Ovary (tissue), 9 donors: ENCODE data around the gene SIX4. TPM values are rescaled to one million over a fixed set of nuclear protein-coding genes. Genes with fewer than 3 reads are reported as not detected.

Experiments used
- DNase-seq, 5 donors: peaks; one replicate each; pipeline ENCODE4 v3.0.0-alpha.2; 2019 to 2020
- H3K27ac ChIP-seq, 2 donors: fragments of 200-600 bp; one replicate each; pipeline versions ENCODE4 v1.5.1 to v1.8.0; 2019 to 2022
- H3K27me3 ChIP-seq: fragments of 200-600 bp; one replicate; pipeline ENCODE4 v1.8.0; 2022
- H3K36me3 ChIP-seq: fragments of 200-600 bp; sonication (generic); one replicate; pipeline ENCODE4 v1.5.1; 2019
- H3K4me1 ChIP-seq: one replicate; pipeline ENCODE4 v1.8.1; 2013; ENCODE audit warnings: mild to moderate bottlenecking, moderate library complexity; ENCODE audit not compliant: insufficient read depth
- H3K4me3 ChIP-seq: fragments of 200-600 bp; sonication (generic); one replicate; pipeline ENCODE4 v1.5.1; 2017
- H3K9me3 ChIP-seq, 2 donors: fragments of 200-600 bp in 1 of 2; sonication (generic) in 1 of 2; one replicate each; pipeline versions ENCODE4 v1.5.1 to v1.8.1; 2013 to 2019; ENCODE audit warnings: mild to moderate bottlenecking in 1 of 2, moderate library complexity in 1 of 2
- EP300 ChIP-seq: sonication (generic); formaldehyde crosslinking; IDR thresholded peaks from one replicate; pipeline ENCODE4 v1.6.1; 2017; ENCODE audit warnings: antibody characterized with exemption
- POLR2A ChIP-seq: fragments of 450-650 bp; IDR thresholded peaks from one replicate; pipeline ENCODE4 v1.6.1; 2017; ENCODE audit warnings: antibody characterized with exemption, mild to moderate bottlenecking, moderate library complexity
- whole genome bisulfite sequencing, 3 donors: extraction: QIAGEN DNeasy Blood & Tissue Kit in 1 of 3; methylation state at CpG; one replicate each; pipeline versions ENCODE4 v1.1.5 to v1.1.7; 2013 to 2017; 5-methylcytosine and 5-hydroxymethylcytosine counted together
- intact Hi-C, 4 donors: fragments of 100-400 bp; cut with DNase I; formaldehyde crosslinking; loops; one replicate each; pipeline versions ENCODE4 v1.11.0 to v1.15.1; 2022 to 2023
- polyA plus RNA-seq, 2 donors: library from polyadenylated mRNA; stranded (reverse); fragments of 200-250 nt in 1 of 2; fragments of 350-450 nt in 1 of 2; fragmentation: Illumina TruSeq in 1 of 2; extraction: RNeasy Lipid Tissue Mini Kit (QIAGEN cat#74804) in 1 of 2; gene quantifications; one replicate each; pipeline ENCODE4 v1.2.3, GENCODE V29; 2013 to 2014
- total RNA-seq, 7 donors: library from RNA; depleted of rRNA in 2 of 7; stranded (reverse); fragments of >200 nt in 2 of 7; fragmentation: NEBNext Ultra II Directional in 3 of 7; extraction: Animal tissue kit (Norgen Biotek cat#: 25700) in 3 of 7; gene quantifications; one replicate each; pipeline versions ENCODE4 v1.1.0 to v1.2.4, GENCODE V29; 2016 to 2023
- TF ChIP-seq, protein P1 (sequence below), 3 donors: fragments of 450-650 bp in 2 of 3; fragments of 200-600 bp in 1 of 3; IDR thresholded peaks; one replicate each; pipeline versions ENCODE4 v1.5.1 to v1.8.0; 2016 to 2022; ENCODE audit warnings: antibody characterized with exemption in 3 of 3, mild to moderate bottlenecking in 1 of 3
- donor health status: DM: no; HTN: no; CAD: no; lungs with moderate emphysema.
- donor health status: DM: no; HTN: no; CAD: no.
- donor health status: Bipolar disorder and iron deficiency.
- donor health status: DM: yes; HTN: yes; CAD: no.
- donor health status: DM: no; HTN: no; CAD: no.
- donor health status: DM: yes; HTN: yes; CAD: no.

Gene SIX4
- total and polyA plus RNA-seq, 9 donors, result 1.2 to 11.1 (median 5.8) TPM

DNA sequence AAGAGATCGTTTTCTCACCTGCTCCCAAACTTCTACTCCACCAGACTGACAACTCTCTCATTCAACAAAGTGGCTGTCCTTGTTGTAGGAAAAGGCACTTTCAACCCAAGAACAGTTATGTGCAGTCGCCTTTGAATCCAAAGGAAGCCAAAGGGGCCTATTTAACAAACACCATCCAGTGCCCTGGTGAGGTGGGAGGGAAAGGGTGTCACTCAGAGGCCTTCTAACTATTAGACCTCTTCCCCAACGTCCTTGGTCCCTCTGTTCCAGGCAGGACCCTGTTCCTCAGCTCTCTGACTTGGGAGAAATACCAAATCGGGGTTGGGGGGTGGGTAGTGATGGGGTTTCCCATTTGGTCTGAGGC lies 3.2 kb downstream of the SIX4 start:
- Histone ChIP-seq H3K27me3 (no peaks in the 10 kb centered on the region), H3K4me3 (peak overlapping the region; percentile 80), H3K36me3 (no peaks in the 10 kb centered on the region), H3K9me3 (no peaks in the 10 kb centered on the region), H3K4me1 (no peaks in the 10 kb centered on the region), H3K27ac (no peak overlapping the region)
- intact Hi-C loops, result loop anchor here in 2 of 4 donors (10.0 kb wide), 3 partner anchors 144 to 534 kb away; partner anchors contain the start of genes SLC38A6 (in 2 of the 2) and TRMT5 (in 2 of the 2)
- WGBS, 3 donors, result 60 to 67% (median 64%) methylated on average over 4 of the region's 4 CpGs
- TF ChIP-seq, protein P1, sequence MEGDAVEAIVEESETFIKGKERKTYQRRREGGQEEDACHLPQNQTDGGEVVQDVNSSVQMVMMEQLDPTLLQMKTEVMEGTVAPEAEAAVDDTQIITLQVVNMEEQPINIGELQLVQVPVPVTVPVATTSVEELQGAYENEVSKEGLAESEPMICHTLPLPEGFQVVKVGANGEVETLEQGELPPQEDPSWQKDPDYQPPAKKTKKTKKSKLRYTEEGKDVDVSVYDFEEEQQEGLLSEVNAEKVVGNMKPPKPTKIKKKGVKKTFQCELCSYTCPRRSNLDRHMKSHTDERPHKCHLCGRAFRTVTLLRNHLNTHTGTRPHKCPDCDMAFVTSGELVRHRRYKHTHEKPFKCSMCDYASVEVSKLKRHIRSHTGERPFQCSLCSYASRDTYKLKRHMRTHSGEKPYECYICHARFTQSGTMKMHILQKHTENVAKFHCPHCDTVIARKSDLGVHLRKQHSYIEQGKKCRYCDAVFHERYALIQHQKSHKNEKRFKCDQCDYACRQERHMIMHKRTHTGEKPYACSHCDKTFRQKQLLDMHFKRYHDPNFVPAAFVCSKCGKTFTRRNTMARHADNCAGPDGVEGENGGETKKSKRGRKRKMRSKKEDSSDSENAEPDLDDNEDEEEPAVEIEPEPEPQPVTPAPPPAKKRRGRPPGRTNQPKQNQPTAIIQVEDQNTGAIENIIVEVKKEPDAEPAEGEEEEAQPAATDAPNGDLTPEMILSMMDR (IDR thresholded peaks at IDR 0.05), result no peak
- TF ChIP-seq POLR2A (no peak), EP300 (no peak)
- DNase-seq, result no peak

DNA sequence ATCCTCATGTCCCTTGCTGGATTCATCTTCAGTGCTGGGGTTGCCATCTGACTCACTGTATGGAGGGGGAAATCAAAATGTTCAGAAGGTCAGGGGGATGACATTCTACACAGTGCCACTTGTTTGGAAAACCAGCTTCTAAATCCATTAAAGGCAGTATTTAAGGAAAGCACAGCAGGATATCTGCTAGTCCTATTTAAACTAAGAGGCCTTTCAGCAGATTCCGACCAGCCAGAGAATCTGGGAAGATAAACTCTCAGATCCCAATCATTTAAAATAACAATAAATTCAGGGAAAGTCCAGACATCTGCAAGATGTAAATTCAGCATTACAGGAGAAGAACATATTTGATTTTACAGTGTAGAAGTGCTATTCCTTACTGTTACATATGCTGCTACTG lies 3.8 kb downstream of the SIX4 start:
- H3K4me1 ChIP-seq, result no peaks in the 10 kb centered on the region
- intact Hi-C loops, result loop anchor here in 2 of 4 donors (10.0 kb wide), 3 partner anchors 144 to 534 kb away; partner anchors contain the start of genes SLC38A6 (in 2 of the 2) and TRMT5 (in 2 of the 2)
- H3K9me3 ChIP-seq, result no peaks in the 10 kb centered on the region
- no peaks in the 10 kb centered on the region for H3K36me3 ChIP-seq
- TF ChIP-seq POLR2A (no peak), EP300 (no peak)
- TF ChIP-seq, protein P1 (IDR thresholded peaks at IDR 0.05), result no peak
- 92 to 97% (median 97%) methylated on average over 1 of the region's 1 CpG for WGBS, 3 donors
- no peaks in the 10 kb centered on the region for H3K27me3 ChIP-seq
- no peak overlapping the region for H3K27ac ChIP-seq
- H3K4me3 ChIP-seq, result no peak overlapping the region
- DNase-seq, result no peak

DNA sequence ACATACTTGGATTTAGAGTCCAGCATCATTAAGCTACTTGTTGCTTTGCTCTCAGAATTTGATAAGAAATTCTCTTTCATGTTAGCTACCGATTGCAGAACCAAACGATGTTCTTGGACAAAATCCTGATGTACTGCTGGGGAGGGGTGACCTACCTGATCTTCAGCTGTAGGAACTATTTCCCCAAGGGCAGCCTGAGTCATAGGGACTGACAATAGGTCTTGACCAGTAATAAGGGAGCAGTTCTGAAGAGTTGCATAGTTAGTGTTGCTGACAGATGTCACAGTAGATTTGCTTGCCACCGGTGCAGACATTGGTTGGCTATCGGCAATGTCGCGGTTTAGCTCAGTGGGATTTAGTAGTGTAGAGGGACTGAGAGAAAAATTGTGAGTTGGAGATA lies 10.6 kb downstream of the SIX4 start:
- WGBS, 3 donors, result 56 to 62% (median 58%) methylated on average over 6 of the region's 6 CpGs
- H3K27me3 ChIP-seq, result no peaks in the 10 kb centered on the region
- H3K9me3 ChIP-seq, result no peaks in the 10 kb centered on the region
- no peaks in the 10 kb centered on the region for H3K36me3 ChIP-seq
- no peak overlapping the region for H3K27ac ChIP-seq
- H3K4me1 ChIP-seq, result no peaks in the 10 kb centered on the region
- H3K4me3 ChIP-seq, result no peak overlapping the region
- TF ChIP-seq EP300 (no peak), POLR2A (no peak)
- TF ChIP-seq, protein P1 (IDR thresholded peaks at IDR 0.05), result no peak
- intact Hi-C loops, result no loop called here
- DNase-seq, result no peak

DNA sequence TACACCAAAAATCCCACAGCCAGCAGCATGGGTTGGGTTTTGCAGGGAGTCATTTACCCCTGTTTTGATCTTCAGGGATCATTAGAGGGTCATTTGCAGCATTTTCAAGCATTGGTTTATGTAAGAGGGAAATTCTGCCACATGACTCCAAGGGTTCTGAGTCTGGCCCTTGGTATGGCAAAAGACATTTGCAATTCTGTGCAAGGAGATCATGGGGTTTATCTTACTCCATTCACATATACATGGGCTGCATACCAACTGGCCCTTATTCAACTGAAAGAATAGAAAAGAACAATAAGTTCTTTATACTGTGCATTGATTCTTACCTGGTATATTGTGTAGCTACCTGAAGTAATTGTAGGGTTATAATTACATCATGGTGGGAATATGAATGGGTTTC lies 13.7 kb downstream of the SIX4 start:
- H3K4me3 ChIP-seq, result no peak overlapping the region
- no peak for TF ChIP-seq EP300
- no peak for TF ChIP-seq POLR2A
- TF ChIP-seq, protein P1 (IDR thresholded peaks at IDR 0.05), result no peak
- intact Hi-C loops, result no loop called here
- DNase-seq, result no peak
- H3K27ac ChIP-seq, result no peak overlapping the region
- H3K4me1 ChIP-seq, result no peaks in the 10 kb centered on the region
- no peaks in the 10 kb centered on the region for H3K9me3 ChIP-seq
- H3K36me3 ChIP-seq, result no peaks in the 10 kb centered on the region
- no peaks in the 10 kb centered on the region for H3K27me3 ChIP-seq
